ENCODE data around the gene ANTXR2. TPM values are rescaled to one million over a fixed set of nuclear protein-coding genes. Genes with fewer than 3 reads are reported as not detected.

Gene ANTXR2
- total and polyA plus RNA-seq, 2 of the 13 experiments (the other 11 are each of a cell fraction or from before 2014, with no cell fraction given) = 4.6 to 14.5 TPM

- TF ChIP-seq ZBTB10 (CRISPR knock-in tag; IDR thresholded peaks at IDR 0.05; ENCODE audit: borderline replicate concordance) (no peak), ZFY (CRISPR knock-in tag; IDR thresholded peaks at IDR 0.05) (no peak), MYNN (CRISPR knock-in tag; IDR thresholded peaks at IDR 0.05; ENCODE audit: low read depth) (no peak), POLR2G (IDR thresholded peaks at IDR 0.05; ENCODE audit: low read depth, low read length) (no peak), ZNF17 (CRISPR knock-in tag; IDR thresholded peaks at IDR 0.05) (no peak), AGO1 (IDR thresholded peaks at IDR 0.05; ENCODE audit: low read depth, low read length, poor library complexity, severe bottlenecking) (no peak), FOXK1 (CRISPR knock-in tag; IDR thresholded peaks at IDR 0.05; ENCODE audit: borderline replicate concordance, low read depth) (no peak), ZKSCAN5 (CRISPR knock-in tag; IDR thresholded peaks at IDR 0.05) (no peak), SMARCE1 (IDR thresholded peaks at IDR 0.05; ENCODE audit: borderline replicate concordance) (no peak), ZNF660 (CRISPR knock-in tag; IDR thresholded peaks at IDR 0.05; ENCODE audit: borderline replicate concordance, low read depth) (no peak)
Measured at GRCh38 chr4:79899481-79899880, 173.5 kb downstream of the ANTXR2 start (continued).

- in situ Hi-C loops (cut with HindIII; ENCODE audit: extremely low pct_ligation_motif_present, low pct_unique_long_range_greater_than_20kb) = no loop called here
- BruUV-seq (replicated peaks) = no TSS peak
- no peak overlapping the region for H3K9ac ChIP-seq (ENCODE audit: insufficient read depth, low read depth, low read length)
- H4K20me1 ChIP-seq (ENCODE audit: insufficient read depth, low read length) = no peaks in the 10 kb centered on the region
- no peaks in the 10 kb centered on the region for H3K36me3 ChIP-seq (replicated peaks in 1 of 2; ENCODE audit: control insufficient read depth in 1 of 2, insufficient read depth in 2 of 2, low read length in 2 of 2)
- no peak overlapping the region for H3K4me3 ChIP-seq (replicated peaks in 1 of 3; ENCODE audit: insufficient read depth in 1 of 3, low read depth in 2 of 3, low read length in 3 of 3)
- no peak overlapping the region for H3K27ac ChIP-seq (ENCODE audit: extremely low read length, insufficient read depth, low read length)
- no peak overlapping the region for H2AFZ ChIP-seq (ENCODE audit: low read length)
- POLR2A ChIA-PET = no interaction called here
- no peak for FAIRE-seq
- no peak overlapping the region for H3K4me2 ChIP-seq (ENCODE audit: low read depth, low read length)
- CTCF ChIA-PET (ENCODE audit: low intra/inter-chr PET ratio, low total read pairs) = no interaction called here
- WGBS (ENCODE audit: low lambda C conversion rate) = 17% methylated on average over 2 of the region's 2 CpGs
- TF ChIP-seq CEBPB (IDR thresholded peaks at IDR 0.05; ENCODE audit: borderline replicate concordance, low read depth, low read length) = no peak
- no peak for TF ChIP-seq MXD3 (CRISPR knock-in tag; IDR thresholded peaks at IDR 0.05)
- H3K27me3 ChIP-seq (ENCODE audit: control insufficient read depth in 1 of 2, insufficient read depth in 2 of 2, low read length in 2 of 2) = no peaks in the 10 kb centered on the region
- H3K79me2 ChIP-seq (ENCODE audit: insufficient read depth, low read length) = no peaks in the 10 kb centered on the region
- DNase-seq (ENCODE audit: low spot score) = no peak
- no peaks in the 10 kb centered on the region for H3K4me1 ChIP-seq (ENCODE audit: insufficient read depth, low read length)
- ATAC-seq = no peak
- intact Hi-C loops (cut with micrococcal nuclease; ENCODE audit: unreplicated experiment) = no loop called here
- no peaks in the 10 kb centered on the region for H3K9me3 ChIP-seq (ENCODE audit: low read length)
Measured at GRCh38 chr4:79898055-79898454, 175.0 kb downstream of the ANTXR2 start.

Data from HepG2 (cell line).